Cardiac ventricle fibroblast (primary cell): ENCODE measurements around the gene VRTN. TPM values are rescaled to one million over a fixed set of nuclear protein-coding genes. Genes with fewer than 3 reads are reported as not detected.

Experiments used
- total RNA-seq: library from RNA; depleted of rRNA; stranded (reverse); fragments of >200 nt; gene quantifications from 2 replicates; pipeline ENCODE4 v1.2.3, GENCODE V29; 2015

Gene VRTN, protein sequence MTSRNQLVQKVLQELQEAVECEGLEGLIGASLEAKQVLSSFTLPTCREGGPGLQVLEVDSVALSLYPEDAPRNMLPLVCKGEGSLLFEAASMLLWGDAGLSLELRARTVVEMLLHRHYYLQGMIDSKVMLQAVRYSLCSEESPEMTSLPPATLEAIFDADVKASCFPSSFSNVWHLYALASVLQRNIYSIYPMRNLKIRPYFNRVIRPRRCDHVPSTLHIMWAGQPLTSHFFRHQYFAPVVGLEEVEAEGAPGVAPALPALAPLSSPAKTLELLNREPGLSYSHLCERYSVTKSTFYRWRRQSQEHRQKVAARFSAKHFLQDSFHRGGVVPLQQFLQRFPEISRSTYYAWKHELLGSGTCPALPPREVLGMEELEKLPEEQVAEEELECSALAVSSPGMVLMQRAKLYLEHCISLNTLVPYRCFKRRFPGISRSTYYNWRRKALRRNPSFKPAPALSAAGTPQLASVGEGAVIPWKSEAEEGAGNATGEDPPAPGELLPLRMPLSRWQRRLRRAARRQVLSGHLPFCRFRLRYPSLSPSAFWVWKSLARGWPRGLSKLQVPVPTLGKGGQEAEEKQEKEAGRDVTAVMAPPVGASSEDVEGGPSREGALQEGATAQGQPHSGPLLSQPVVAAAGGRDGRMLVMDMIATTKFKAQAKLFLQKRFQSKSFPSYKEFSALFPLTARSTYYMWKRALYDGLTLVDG
- total RNA-seq: not detected in 2 replicates

DNA sequence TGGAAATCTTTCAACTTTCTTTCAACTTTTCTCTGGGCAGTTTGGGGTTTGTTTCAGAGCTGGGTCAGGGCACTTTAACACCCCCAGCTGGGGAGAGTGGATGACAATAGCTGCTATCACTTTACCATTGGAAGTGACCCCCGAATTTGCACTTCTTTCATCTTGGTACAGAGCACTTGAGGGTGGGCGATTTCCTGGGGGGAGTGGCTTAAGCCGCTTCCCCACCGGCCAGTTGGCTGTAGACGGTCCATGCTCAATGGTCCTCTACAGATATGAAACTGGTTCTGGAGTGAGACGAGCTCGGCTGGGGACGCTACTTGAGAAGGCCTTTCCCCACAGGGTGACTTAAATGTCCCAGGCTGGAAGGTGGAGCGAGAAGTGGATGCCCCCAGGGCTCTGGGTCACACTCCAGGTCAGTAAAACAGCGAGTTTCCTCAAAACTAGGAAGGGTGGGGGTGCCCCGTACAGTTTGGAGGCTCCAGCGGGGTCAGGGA is at the start of gene VRTN:
Gene VRTN (plus strand): TSS at position 231 of the 494 bp plus-strand sequence. CDS start 8,313 bp downstream, outside the sequence.

DNA sequence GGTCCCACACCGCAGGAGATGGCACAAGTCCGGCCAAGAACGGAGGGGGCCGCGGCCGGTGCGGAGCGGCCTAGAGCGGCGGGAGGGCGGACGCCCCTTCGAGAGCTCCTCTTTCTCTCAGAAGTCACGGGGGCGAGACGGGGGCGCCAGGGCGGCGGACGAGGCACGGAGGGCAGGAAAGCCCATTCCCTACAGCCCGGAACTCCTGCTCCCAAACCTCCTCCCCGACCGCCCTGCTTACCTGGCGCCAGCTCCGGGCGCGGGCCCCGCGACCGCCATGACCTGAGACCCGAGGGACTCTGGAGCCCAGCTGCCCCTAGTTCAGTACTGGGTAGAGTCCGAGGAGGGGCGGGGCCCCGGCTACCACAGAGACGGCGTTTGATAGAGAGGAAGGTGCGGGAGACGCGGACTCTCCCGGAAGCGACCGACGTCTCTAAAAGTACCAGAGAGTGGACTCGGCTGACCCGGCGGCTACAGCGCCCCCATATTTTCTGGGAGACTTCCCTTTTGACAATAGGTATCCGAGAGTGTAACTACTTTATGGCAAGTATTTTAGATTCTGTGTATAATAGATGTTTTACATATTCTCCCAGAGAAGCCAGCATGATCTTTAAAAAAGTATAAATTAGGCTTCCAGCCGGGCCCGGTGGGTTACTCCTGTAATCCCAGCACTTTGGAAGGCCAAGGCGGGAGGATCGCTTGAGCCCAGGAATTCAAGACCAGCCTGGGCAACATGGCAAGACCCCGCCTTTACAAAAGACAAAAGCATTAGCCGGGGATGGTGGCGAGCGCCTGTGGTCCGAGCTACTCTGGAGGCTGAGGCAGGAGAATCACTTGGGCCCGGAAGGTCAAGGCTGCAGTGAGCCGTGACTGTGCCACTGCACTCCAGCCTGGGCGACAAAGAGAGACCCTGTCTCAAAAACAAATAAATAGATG is 45.4 kb upstream of the VRTN start, which contains the start of gene ABCD4:
Gene ABCD4 (minus strand): TSS at position 301 of the 936 bp plus-strand sequence. CDS start 22 bp downstream, at position 279.

Other genes with a start within 250 kb of the VRTN start
- not detected in 2 replicates for gene VSX2, start 109.0 kb upstream of the VRTN start, total RNA-seq
- 18.8 and 24.9 TPM in 2 replicates for gene ABCD4, start 45.5 kb upstream of the VRTN start, total RNA-seq
- gene SYNDIG1L, start 77.7 kb downstream of the VRTN start, total RNA-seq: not detected in 2 replicates
- 713 and 752 TPM in 2 replicates for gene NPC2, start 144.8 kb downstream of the VRTN start, total RNA-seq
- 9.1 and 14.7 TPM in 2 replicates for gene ISCA2, start 145.3 kb downstream of the VRTN start, total RNA-seq